Mesothelial cell of epicardium (in vitro differentiated cells): Measurements from ENCODE around the gene CDKL1. TPM values are rescaled to one million over a fixed set of nuclear protein-coding genes. Genes with fewer than 3 reads are reported as not detected.
"Not testable (repeated sequence)": the region's sequence is repeated elsewhere in the genome, so short reads cannot be mapped to it uniquely, and the experiment has no call there.

Source experiments
- DNase-seq, 2 experiments: peaks; one replicate each; pipeline ENCODE4 v3.0.0; 2021; ENCODE audit warnings: low spot score in 2 of 2; ENCODE audit not compliant: unreplicated experiment in 2 of 2
- H3K27ac Mint-ChIP-seq: 2 replicates; pipeline ENCODE4 v1.8.0; 2021; ENCODE audit warnings: mixed read lengths
- H3K27me3 Mint-ChIP-seq: 2 replicates; pipeline ENCODE4 v1.8.0; 2021; ENCODE audit warnings: low read depth, mixed read lengths
- H3K36me3 Mint-ChIP-seq: 2 replicates; pipeline ENCODE4 v1.8.0; 2021; ENCODE audit warnings: mixed read lengths
- H3K4me1 Mint-ChIP-seq: 2 replicates; pipeline ENCODE4 v1.8.0; 2021; ENCODE audit warnings: mixed read lengths
- H3K4me3 Mint-ChIP-seq: 2 replicates; pipeline ENCODE4 v1.8.0; 2021; ENCODE audit warnings: mild to moderate bottlenecking, moderate library complexity, mixed read lengths
- H3K9me3 Mint-ChIP-seq: 2 replicates; pipeline ENCODE4 v1.8.0; 2021; ENCODE audit warnings: mixed read lengths
- total RNA-seq: library from RNA; stranded (reverse); gene quantifications from 3 replicates; pipeline ENCODE4 v1.2.1, GENCODE V29; 2021
- TF ChIP-seq, protein P1 (sequence below): fragments of 200-600 bp; sonication (generic); IDR thresholded peaks from one replicate; pipeline ENCODE4 v1.5.0; 2021; ENCODE audit warnings: antibody characterized with exemption; ENCODE audit not compliant: unreplicated experiment

The CDKL1 gene
- total RNA-seq, 1 donor from 2014 or later, result 1.8 TPM

GRCh38 chr14:50319721-50320120, 77.0 kb downstream of the CDKL1 start:
- H3K27me3 Mint-ChIP-seq, result no peaks in the 10 kb centered on the region
- H3K9me3 Mint-ChIP-seq, result peaks cover 13% of the 10 kb centered on the region
- peaks cover 21% of the 10 kb centered on the region for H3K36me3 Mint-ChIP-seq
- H3K4me1 Mint-ChIP-seq, result no peaks in the 10 kb centered on the region
- H3K27ac Mint-ChIP-seq, result no peak overlapping the region
- no peak overlapping the region for H3K4me3 Mint-ChIP-seq
- TF ChIP-seq, protein P1, sequence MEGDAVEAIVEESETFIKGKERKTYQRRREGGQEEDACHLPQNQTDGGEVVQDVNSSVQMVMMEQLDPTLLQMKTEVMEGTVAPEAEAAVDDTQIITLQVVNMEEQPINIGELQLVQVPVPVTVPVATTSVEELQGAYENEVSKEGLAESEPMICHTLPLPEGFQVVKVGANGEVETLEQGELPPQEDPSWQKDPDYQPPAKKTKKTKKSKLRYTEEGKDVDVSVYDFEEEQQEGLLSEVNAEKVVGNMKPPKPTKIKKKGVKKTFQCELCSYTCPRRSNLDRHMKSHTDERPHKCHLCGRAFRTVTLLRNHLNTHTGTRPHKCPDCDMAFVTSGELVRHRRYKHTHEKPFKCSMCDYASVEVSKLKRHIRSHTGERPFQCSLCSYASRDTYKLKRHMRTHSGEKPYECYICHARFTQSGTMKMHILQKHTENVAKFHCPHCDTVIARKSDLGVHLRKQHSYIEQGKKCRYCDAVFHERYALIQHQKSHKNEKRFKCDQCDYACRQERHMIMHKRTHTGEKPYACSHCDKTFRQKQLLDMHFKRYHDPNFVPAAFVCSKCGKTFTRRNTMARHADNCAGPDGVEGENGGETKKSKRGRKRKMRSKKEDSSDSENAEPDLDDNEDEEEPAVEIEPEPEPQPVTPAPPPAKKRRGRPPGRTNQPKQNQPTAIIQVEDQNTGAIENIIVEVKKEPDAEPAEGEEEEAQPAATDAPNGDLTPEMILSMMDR, result no peak
- DNase-seq, result no peak

- Mint-ChIP-seq H3K27ac (no peak overlapping the region), H3K27me3 (no peaks in the 10 kb centered on the region), H3K4me1 (no peaks in the 10 kb centered on the region), H3K36me3 (peaks cover 19% of the 10 kb centered on the region), H3K4me3 (no peak overlapping the region), H3K9me3 (peaks cover 15% of the 10 kb centered on the region)
- TF ChIP-seq, protein P1, result no peak
- no peak for DNase-seq
Measured at GRCh38 chr14:50319293-50319692, 77.4 kb downstream of the CDKL1 start.

DNA sequence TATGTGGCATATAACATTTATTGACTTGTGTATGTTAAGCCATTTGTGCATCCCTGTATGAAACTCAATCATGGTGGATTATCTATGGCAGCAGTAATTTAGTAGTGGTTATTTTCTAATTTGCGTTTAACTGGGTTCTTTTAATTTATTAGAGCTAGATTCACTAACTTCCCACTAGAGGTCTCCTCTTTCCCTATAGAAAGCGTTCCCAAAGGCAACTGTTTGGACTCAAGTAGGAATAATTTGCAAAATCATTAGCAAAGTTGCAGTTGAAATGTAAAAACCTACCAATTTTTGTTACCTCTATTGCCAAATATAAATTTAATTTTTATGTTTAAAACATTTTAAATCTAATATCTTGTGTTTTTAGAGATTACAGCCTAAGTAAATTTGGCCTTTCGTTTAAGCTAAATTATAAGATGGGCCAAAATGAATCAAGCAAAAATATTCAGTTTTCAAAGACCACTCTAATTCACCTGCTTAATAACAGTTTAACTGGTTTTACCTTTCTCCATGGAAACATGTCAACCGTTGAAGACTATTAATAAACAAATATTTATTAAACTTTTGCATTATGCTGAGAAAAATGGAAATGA, 78.6 kb downstream of the CDKL1 start:
- no peak for DNase-seq
- Mint-ChIP-seq H3K9me3 (peaks cover 17% of the 10 kb centered on the region), H3K4me1 (peaks cover 4% of the 10 kb centered on the region), H3K36me3 (peaks cover 22% of the 10 kb centered on the region), H3K27me3 (no peaks in the 10 kb centered on the region), H3K27ac (no peak overlapping the region), H3K4me3 (no peak overlapping the region)
- TF ChIP-seq, protein P1, result peak; percentile 42

GRCh38 chr14:50314098-50314497, 82.6 kb downstream of the CDKL1 start:
- peaks cover 17% of the 10 kb centered on the region for H3K9me3 Mint-ChIP-seq
- H3K36me3 Mint-ChIP-seq, result peaks cover 22% of the 10 kb centered on the region

GRCh38 chr14:50312734-50313054, 84.0 kb downstream of the CDKL1 start:
- TF ChIP-seq, protein P1, result no peak
- no peak for DNase-seq
- H3K27me3 Mint-ChIP-seq, result no peaks in the 10 kb centered on the region
- peak overlapping the region; percentile 89 for H3K4me3 Mint-ChIP-seq
- H3K36me3 Mint-ChIP-seq, result peaks cover 24% of the 10 kb centered on the region
- peaks cover 17% of the 10 kb centered on the region for H3K9me3 Mint-ChIP-seq
- H3K27ac Mint-ChIP-seq, result peak overlapping the region; percentile 96
- H3K4me1 Mint-ChIP-seq, result peaks cover 18% of the 10 kb centered on the region

More at GRCh38 chr14:50314098-50314497, 82.6 kb downstream of the CDKL1 start:
- peaks cover 18% of the 10 kb centered on the region for H3K4me1 Mint-ChIP-seq
- not testable (repeated sequence) for H3K27ac Mint-ChIP-seq, H3K27me3 Mint-ChIP-seq, DNase-seq, H3K4me3 Mint-ChIP-seq

DNA sequence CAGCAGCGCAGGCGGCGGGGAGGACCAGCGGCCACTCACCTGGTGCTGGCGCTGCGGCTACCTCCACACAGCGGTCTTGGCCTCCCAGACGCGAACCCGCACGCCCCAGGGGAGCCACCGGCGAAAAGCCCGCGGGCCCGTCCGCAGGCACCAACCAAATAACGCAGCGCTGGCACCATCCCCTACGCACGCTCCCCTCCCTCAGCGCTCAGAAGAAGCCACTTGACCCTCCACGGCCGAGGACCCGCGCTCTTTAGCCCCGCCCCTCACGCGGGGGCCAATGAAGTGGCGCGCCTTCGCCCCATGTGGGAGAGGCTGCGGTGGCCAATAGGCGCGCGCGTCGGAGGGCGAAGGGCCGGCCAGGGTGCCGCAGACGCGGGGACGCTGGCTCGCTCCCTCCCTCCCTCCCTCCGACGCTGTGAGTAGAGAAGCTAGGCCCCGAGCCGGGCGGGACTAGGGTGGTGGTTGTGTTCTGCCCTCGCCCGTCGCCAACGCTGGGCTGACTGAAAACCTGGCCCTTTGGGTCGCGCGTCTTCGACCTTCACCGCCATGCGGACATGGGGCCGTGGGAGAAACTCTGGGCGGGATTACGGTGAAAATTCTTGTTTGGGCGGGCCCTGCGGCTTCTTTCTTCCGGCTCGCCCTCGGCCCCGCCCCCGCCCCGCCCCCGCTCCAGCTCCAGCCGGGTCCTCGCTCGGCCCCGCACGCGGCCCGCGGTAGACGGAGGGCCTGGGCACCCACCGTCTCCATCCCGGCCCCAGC, 84.5 kb downstream of the CDKL1 start, which contains the start of the genes DMAC2L and L2HGDH:
Gene DMAC2L (plus strand): TSS at position 353 of the 762 bp plus-strand sequence. CDS start 9,164 bp downstream, outside the sequence.
Gene L2HGDH (minus strand): TSS at position 258 of the 762 bp plus-strand sequence. CDS start 79 bp downstream, at position 179.
- Mint-ChIP-seq H3K27ac (peak within 1 kb of the TSS; percentile 98), H3K27me3 (no peaks in the 10 kb centered on the region), H3K9me3 (peaks cover 17% of the 10 kb centered on the region), H3K36me3 (peaks cover 24% of the 10 kb centered on the region), H3K4me3 (peak within 1 kb of the TSS; percentile 89), H3K4me1 (peaks cover 18% of the 10 kb centered on the region)
- peak; percentile 77 to 87 for DNase-seq
- TF ChIP-seq, protein P1, result no peak
